PC-3 (cell line): ENCODE results near the gene CCDC110. TPM values are rescaled to one million over a fixed set of nuclear protein-coding genes. Genes with fewer than 3 reads are reported as not detected.

Source experiments
- ATAC-seq: fragments of 200-7000 bp; cut with Tn5 transposase; 2 replicates; pipeline ENCODE4 v1.9.1; 2020; ENCODE audit warnings: mild to moderate bottlenecking, moderate library complexity
- BruUV-seq: library from RNA; stranded (reverse); fragments of 400-500 nt; replicated peaks from 2 replicates; lab custom pipeline; 2021; lab: Mats Ljungman, UMichigan
- CTCF ChIA-PET: fragments of 300-600 bp; sonication (Branson Sonifier 250); formaldehyde crosslinking; loops from one replicate; lab custom pipeline; 2022; ENCODE audit warnings: antibody characterized with exemption; lab: Charles Lee
- POLR2A ChIA-PET: fragments of 300-600 bp; sonication (Branson Sonifier 250); formaldehyde crosslinking; loops from one replicate; lab custom pipeline; 2022; ENCODE audit warnings: antibody characterized with exemption; ENCODE audit not compliant: unreplicated experiment; lab: Charles Lee
- DNase-seq: peaks from one replicate; pipeline ENCODE4 v3.0.0-alpha.2; 2015
- H2AFZ ChIP-seq: fragments of 300-600 bp; sonication (generic); 2 replicates; pipeline ENCODE4 v1.6.0; 2016; ENCODE audit warnings: antibody characterized with exemption, low read length
- H3F3A ChIP-seq: fragments of 300-600 bp; sonication (generic); one replicate; pipeline ENCODE4 v1.6.0; 2017; ENCODE audit warnings: antibody characterized with exemption, low read length, control low read depth, mild to moderate bottlenecking; ENCODE audit not compliant: unreplicated experiment
- H3K27ac ChIP-seq: fragments of 300-600 bp; sonication (generic); 2 replicates; pipeline ENCODE4 v1.5.1; 2016; ENCODE audit warnings: mild to moderate bottlenecking, low read length
- H3K27me3 ChIP-seq: fragments of 300-600 bp; sonication (generic); 2 replicates; pipeline ENCODE4 v1.6.1; 2016; ENCODE audit warnings: low read length, mixed read lengths
- H3K36me3 ChIP-seq: fragments of 300-600 bp; sonication (generic); 2 replicates; pipeline ENCODE4 v1.6.1; 2016; ENCODE audit warnings: low read depth, mixed run types, low read length, mixed read lengths
- H3K4me1 ChIP-seq: fragments of 300-600 bp; sonication (generic); 2 replicates; pipeline ENCODE4 v1.5.1; 2016; ENCODE audit warnings: low read length; ENCODE audit not compliant: insufficient read depth
- H3K4me2 ChIP-seq: fragments of 300-600 bp; sonication (generic); 2 replicates; pipeline ENCODE4 v1.6.0; 2016; ENCODE audit warnings: low read length
- H3K4me3 ChIP-seq: fragments of 300-600 bp; sonication (generic); 2 replicates; pipeline ENCODE4 v1.5.1; 2016; ENCODE audit warnings: mild to moderate bottlenecking, low read length, mixed read lengths
- H3K79me2 ChIP-seq: fragments of 300-600 bp; sonication (generic); 2 replicates; pipeline ENCODE4 v1.6.1; 2017; ENCODE audit warnings: low read length, mixed read lengths
- H3K9ac ChIP-seq: fragments of 300-600 bp; sonication (generic); 2 replicates; pipeline ENCODE4 v1.6.0; 2016; ENCODE audit warnings: mild to moderate bottlenecking, low read length
- H3K9me2 ChIP-seq: fragments of 300-600 bp; sonication (generic); replicated peaks from 2 replicates; pipeline ENCODE4 v1.6.1; 2016; ENCODE audit warnings: mixed run types, low read length, mixed read lengths
- H3K9me3 ChIP-seq: fragments of 300-600 bp; sonication (generic); 2 replicates; pipeline ENCODE4 v1.6.1; 2016; ENCODE audit warnings: low read length, mixed read lengths
- H4K20me1 ChIP-seq: fragments of 300-600 bp; sonication (generic); 2 replicates; pipeline ENCODE4 v1.6.1; 2016; ENCODE audit warnings: low read length, mixed read lengths
- CTCF ChIP-seq: fragments of 300-600 bp; sonication (generic); conservative IDR thresholded peaks from 2 replicates; pipeline ENCODE4 v1.5.1; 2017; ENCODE audit warnings: antibody characterized with exemption, low read depth, mild to moderate bottlenecking, low read length
- EZH2 ChIP-seq: fragments of 300-600 bp; sonication (generic); IDR thresholded peaks from one replicate; pipeline ENCODE4 v1.6.1; 2017; ENCODE audit warnings: antibody characterized with exemption, mild to moderate bottlenecking, low read length; ENCODE audit not compliant: unreplicated experiment
- EZH2phosphoT487 ChIP-seq: fragments of 300-600 bp; sonication (generic); IDR thresholded peaks from 2 replicates; pipeline ENCODE4 v1.6.1; 2018; ENCODE audit warnings: mild to moderate bottlenecking, antibody characterized with exemption, low read length, borderline replicate concordance
- intact Hi-C: fragments of 100-400 bp; cut with micrococcal nuclease; formaldehyde crosslinking; loops from 2 replicates; pipeline ENCODE4 v1.9.0; 2023
- total RNA-seq: library from RNA; depleted of rRNA; stranded (reverse); fragments of >200 nt; gene quantifications from 2 replicates; pipeline ENCODE4 v1.2.3, GENCODE V29; 2014

CCDC110 gene
- total RNA-seq, 1 experiment from 2014 or later = 0.62 TPM

- no peak for TF ChIP-seq EZH2
- no peak for TF ChIP-seq CTCF
- TF ChIP-seq EZH2phosphoT487 = no peak
- ATAC-seq = no peak
- no peak overlapping the region for H3K9ac ChIP-seq
- CTCF ChIA-PET = no interaction called here
- no peak overlapping the region for H3K27ac ChIP-seq
- H3K9me3 ChIP-seq = no peaks in the 10 kb centered on the region
- no peak for DNase-seq
- BruUV-seq = no TSS peak
- H4K20me1 ChIP-seq = no peaks in the 10 kb centered on the region
- H3K4me2 ChIP-seq = no peak overlapping the region
- H2AFZ ChIP-seq = no peak overlapping the region
- no peaks in the 10 kb centered on the region for H3K79me2 ChIP-seq
- H3K9me2 ChIP-seq = no peaks in the 10 kb centered on the region
- peaks cover 25% of the 10 kb centered on the region for H3K4me1 ChIP-seq
- intact Hi-C loops = loop anchor here (10.0 kb wide), 1 partner anchor 84 kb away; no protein-coding TSS in a partner anchor
- no peaks in the 10 kb centered on the region for H3K27me3 ChIP-seq
- H3K36me3 ChIP-seq = no peaks in the 10 kb centered on the region
- POLR2A ChIA-PET = no interaction called here
- H3F3A ChIP-seq = no peaks in the 10 kb centered on the region
- no peak overlapping the region for H3K4me3 ChIP-seq
These were observed 39.3 kb upstream of the CCDC110 start for GRCh38 chr4:185510806-185511205.

- Histone ChIP-seq H3K36me3 (no peaks in the 10 kb centered on the region), H2AFZ (0 out of 2 replicates have a peak overlapping the region, but pooled peaks have one; percentile 45), H3K4me2 (peak overlapping the region; percentile 46), H3K9me3 (no peaks in the 10 kb centered on the region), H3F3A (no peaks in the 10 kb centered on the region), H3K27ac (no peak overlapping the region), H3K4me1 (peaks cover 25% of the 10 kb centered on the region), H3K9me2 (no peaks in the 10 kb centered on the region), H3K79me2 (no peaks in the 10 kb centered on the region), H3K4me3 (no peak overlapping the region), H3K27me3 (no peaks in the 10 kb centered on the region), H3K9ac (no peak overlapping the region), H4K20me1 (no peaks in the 10 kb centered on the region)
- POLR2A ChIA-PET = no interaction called here
- DNase-seq (peak; percentile 65), ATAC-seq (peak; percentile 45; the same call in 1 of the 2 replicates)
- intact Hi-C loops = no loop called here
- CTCF ChIA-PET = no interaction called here
- TF ChIP-seq EZH2phosphoT487 (no peak), EZH2 (no peak), CTCF (no peak)
- no TSS peak for BruUV-seq
These were observed 36.6 kb upstream of the CCDC110 start for GRCh38 chr4:185508181-185508580.

- CTCF ChIA-PET = no interaction called here
These were observed 34.9 kb upstream of the CCDC110 start for GRCh38 chr4:185506422-185506821.

More at GRCh38 chr4:185506422-185506821, 34.9 kb upstream of the CCDC110 start:
- no peaks in the 10 kb centered on the region for H3K9me2 ChIP-seq
- ATAC-seq (no peak), DNase-seq (no peak)
- peaks cover 21% of the 10 kb centered on the region for H3K4me1 ChIP-seq
- H3K36me3 ChIP-seq = no peaks in the 10 kb centered on the region
- TF ChIP-seq CTCF (no peak), EZH2phosphoT487 (no peak), EZH2 (no peak)
- no peaks in the 10 kb centered on the region for H3F3A ChIP-seq
- no peaks in the 10 kb centered on the region for H3K27me3 ChIP-seq
- no peaks in the 10 kb centered on the region for H4K20me1 ChIP-seq
- H3K27ac ChIP-seq = no peak overlapping the region
- no peak overlapping the region for H3K4me3 ChIP-seq
- no peaks in the 10 kb centered on the region for H3K79me2 ChIP-seq
- no peak overlapping the region for H3K9ac ChIP-seq
- BruUV-seq = no TSS peak
- POLR2A ChIA-PET = no interaction called here
- no peaks in the 10 kb centered on the region for H3K9me3 ChIP-seq
- H2AFZ ChIP-seq = no peak overlapping the region
- intact Hi-C loops = no loop called here
- H3K4me2 ChIP-seq = no peak overlapping the region
